ENCODE measurements around the gene KPTN. TPM values are rescaled to one million over a fixed set of nuclear protein-coding genes. Genes with fewer than 3 reads are reported as not detected.

KPTN gene
- total RNA-seq, 1 donor from 2014 or later: 12.0 TPM

GRCh38 chr19:47447470-47448359 is 36.3 kb downstream of the KPTN start:
- H3K27ac Mint-ChIP-seq (ENCODE audit: unreplicated experiment): no peak overlapping the region
- peaks cover 44% of the 10 kb centered on the region for H3K4me1 Mint-ChIP-seq (ENCODE audit: unreplicated experiment)
- H3K4me3 Mint-ChIP-seq (ENCODE audit: unreplicated experiment): no peak overlapping the region
- peaks cover 8% of the 10 kb centered on the region for H3K36me3 Mint-ChIP-seq (ENCODE audit: low read depth, unreplicated experiment)
- no peak for TF ChIP-seq CTCF (IDR thresholded peaks at IDR 0.05; ENCODE audit: unreplicated experiment)
- peak; percentile 86 for DNase-seq (ENCODE audit: low spot score)
- H3K9me3 Mint-ChIP-seq (ENCODE audit: unreplicated experiment): no peaks in the 10 kb centered on the region
- H3K27me3 Mint-ChIP-seq (ENCODE audit: unreplicated experiment): peaks cover 17% of the 10 kb centered on the region

GRCh38 chr19:47446534-47447469 is 37.2 kb downstream of the KPTN start:
- TF ChIP-seq CTCF (IDR thresholded peaks at IDR 0.05; ENCODE audit: unreplicated experiment): no peak
- no peaks in the 10 kb centered on the region for H3K9me3 Mint-ChIP-seq (ENCODE audit: unreplicated experiment)
- peaks cover 17% of the 10 kb centered on the region for H3K27me3 Mint-ChIP-seq (ENCODE audit: unreplicated experiment)
- H3K27ac Mint-ChIP-seq (ENCODE audit: unreplicated experiment): peak overlapping the region; percentile 6
- H3K4me3 Mint-ChIP-seq (ENCODE audit: unreplicated experiment): peak overlapping the region; percentile 56
- peaks cover 8% of the 10 kb centered on the region for H3K36me3 Mint-ChIP-seq (ENCODE audit: low read depth, unreplicated experiment)
- peaks cover 44% of the 10 kb centered on the region for H3K4me1 Mint-ChIP-seq (ENCODE audit: unreplicated experiment)
- peak; percentile 58 for DNase-seq (ENCODE audit: low spot score)

- Mint-ChIP-seq H3K27ac (ENCODE audit: unreplicated experiment) (peak overlapping the region; percentile 43), H3K4me3 (ENCODE audit: unreplicated experiment) (peak overlapping the region; percentile 67), H3K9me3 (ENCODE audit: unreplicated experiment) (no peaks in the 10 kb centered on the region), H3K27me3 (ENCODE audit: unreplicated experiment) (peaks cover 17% of the 10 kb centered on the region), H3K4me1 (ENCODE audit: unreplicated experiment) (peaks cover 44% of the 10 kb centered on the region), H3K36me3 (ENCODE audit: low read depth, unreplicated experiment) (peaks cover 8% of the 10 kb centered on the region)
- TF ChIP-seq CTCF (IDR thresholded peaks at IDR 0.05; ENCODE audit: unreplicated experiment): no peak
- DNase-seq (ENCODE audit: low spot score): peak; percentile 62
Measured at GRCh38 chr19:47445937-47446402, 38.0 kb downstream of the KPTN start.

GRCh38 chr19:47445527-47445926 is 38.5 kb downstream of the KPTN start:
- no peaks in the 10 kb centered on the region for H3K9me3 Mint-ChIP-seq (ENCODE audit: unreplicated experiment)
- peak overlapping the region; percentile 67 for H3K4me3 Mint-ChIP-seq (ENCODE audit: unreplicated experiment)
- H3K4me1 Mint-ChIP-seq (ENCODE audit: unreplicated experiment): peaks cover 44% of the 10 kb centered on the region
- peaks cover 17% of the 10 kb centered on the region for H3K27me3 Mint-ChIP-seq (ENCODE audit: unreplicated experiment)
- TF ChIP-seq CTCF (IDR thresholded peaks at IDR 0.05; ENCODE audit: unreplicated experiment): no peak
- peak overlapping the region; percentile 58 for H3K27ac Mint-ChIP-seq (ENCODE audit: unreplicated experiment)
- no peak for DNase-seq (ENCODE audit: low spot score)
- H3K36me3 Mint-ChIP-seq (ENCODE audit: low read depth, unreplicated experiment): peaks cover 8% of the 10 kb centered on the region
